Sigmoid colon (tissue), 7 donors: ENCODE data around the gene EPAS1. TPM values are rescaled to one million over a fixed set of nuclear protein-coding genes. Genes with fewer than 3 reads are reported as not detected.

Source experiments
- DNase-seq: peaks from one replicate; pipeline ENCODE4 v3.0.0-alpha.2; 2019
- H3K27ac ChIP-seq, 4 donors: fragments of 200-600 bp; sonication (generic); one replicate each; pipeline ENCODE4 v1.5.1; 2016 to 2019; ENCODE audit warnings: mild to moderate bottlenecking in 1 of 4
- H3K27me3 ChIP-seq, 3 donors: fragments of 200-600 bp; sonication (generic); one replicate each; pipeline ENCODE4 v1.5.1; 2019; ENCODE audit warnings: mild to moderate bottlenecking in 1 of 3
- H3K36me3 ChIP-seq, 4 donors: fragments of 200-600 bp; sonication (generic); one replicate each; pipeline ENCODE4 v1.5.1; 2016 to 2019
- H3K4me1 ChIP-seq, 4 donors: fragments of 200-600 bp; sonication (generic); one replicate each; pipeline ENCODE4 v1.5.1; 2017 to 2019
- H3K4me3 ChIP-seq, 4 donors: fragments of 200-600 bp; sonication (generic); one replicate each; pipeline ENCODE4 v1.5.1; 2017 to 2019; ENCODE audit warnings: mild to moderate bottlenecking in 2 of 4, moderate library complexity in 1 of 4
- H3K9me3 ChIP-seq, 4 donors: fragments of 200-600 bp in 3 of 4; sonication (generic) in 3 of 4; one replicate each; pipeline versions ENCODE4 v1.5.1 to v1.6.1; 2013 to 2019
- CTCF ChIP-seq, 4 experiments: fragments of 450-650 bp in 3 of 4; fragments of 200-600 bp in 1 of 4; IDR thresholded peaks; one replicate each; pipeline ENCODE4 v1.5.1; 2016 to 2019; ENCODE audit warnings: antibody characterized with exemption in 4 of 4, mild to moderate bottlenecking in 3 of 4, moderate library complexity in 2 of 4
- EP300 ChIP-seq, 4 donors: sonication (generic); formaldehyde crosslinking; IDR thresholded peaks; one replicate each; pipeline ENCODE4 v1.6.1; 2017; ENCODE audit warnings: antibody characterized with exemption in 4 of 4
- POLR2A ChIP-seq, 2 donors: fragments of 450-650 bp; IDR thresholded peaks; one replicate each; pipeline ENCODE4 v1.6.1; 2016; ENCODE audit warnings: antibody characterized with exemption in 2 of 2, mild to moderate bottlenecking in 2 of 2, moderate library complexity in 2 of 2
- POLR2AphosphoS5 ChIP-seq, 4 donors: sonication (generic); formaldehyde crosslinking; IDR thresholded peaks; one replicate each; pipeline ENCODE4 v1.6.1; 2017; ENCODE audit warnings: antibody characterized with exemption in 4 of 4
- WGBS, 2 donors: extraction: QIAGEN DNeasy Blood & Tissue Kit; methylation state at CpG; one replicate each; pipeline ENCODE4 v1.1.7; 2013; 5-methylcytosine and 5-hydroxymethylcytosine counted together
- intact Hi-C: fragments of 100-400 bp; cut with DNase I; formaldehyde crosslinking; loops from one replicate; pipeline ENCODE4 v1.15.1; 2023
- polyA plus RNA-seq, 3 donors: library from polyadenylated mRNA; stranded (reverse); fragments of 200-250 nt; gene quantifications; one replicate each; pipeline ENCODE4 v1.2.3, GENCODE V29; 2013
- total RNA-seq, 4 donors: library from RNA; depleted of rRNA; stranded (reverse); fragments of >200 nt; gene quantifications; one replicate each; pipeline ENCODE4 v1.1.0, GENCODE V29; 2016
- donor health status: healthy with polysubstance abuse.
- donor health status: Bipolar disorder and iron deficiency.
- donor health status: healthy.

Gene EPAS1
- total and polyA plus RNA-seq, 7 donors: 56.8 to 97.8 (median 62.2) TPM

GRCh38 chr2:46306988-46307655 lies 9.9 kb downstream of the EPAS1 start:
- 18 to 63% methylated on average over 8 of the region's 8 CpGs for WGBS, 2 donors
- no peaks in the 10 kb centered on the region for H3K9me3 ChIP-seq
- peak overlapping the region; percentile 3 to 45 (median 28) for H3K27ac ChIP-seq
- intact Hi-C loops: no loop called here
- H3K4me1 ChIP-seq: peaks cover 0 to 7% (median 0%) of the 10 kb centered on the region in 4 donors
- no peaks in the 10 kb centered on the region for H3K36me3 ChIP-seq
- H3K27me3 ChIP-seq: no peaks in the 10 kb centered on the region
- DNase-seq: no peak
- no peak overlapping the region for H3K4me3 ChIP-seq
- TF ChIP-seq CTCF (IDR thresholded peaks at IDR 0.05): no peak

- intact Hi-C loops: no loop called here
- Histone ChIP-seq H3K27me3 (no peaks in the 10 kb centered on the region), H3K27ac (peak overlapping the region in 3 of 4 donors; percentile 23 to 45 (median 33)), H3K36me3 (no peaks in the 10 kb centered on the region), H3K4me3 (no peak overlapping the region), H3K4me1 (peaks cover 0 to 7% (median 0%) of the 10 kb centered on the region in 4 donors), H3K9me3 (no peaks in the 10 kb centered on the region)
- TF ChIP-seq POLR2AphosphoS5 (IDR thresholded peaks at IDR 0.05) (no peak), EP300 (IDR thresholded peaks at IDR 0.05) (no peak), CTCF (IDR thresholded peaks at IDR 0.05) (no peak), POLR2A (IDR thresholded peaks at IDR 0.05) (no peak)
- 24 to 67% methylated on average over 2 of the region's 2 CpGs for WGBS, 2 donors
- DNase-seq: no peak
Observed at GRCh38 chr2:46308081-46308480, 10.9 kb downstream of the EPAS1 start.

GRCh38 chr2:46308629-46309028 lies 11.4 kb downstream of the EPAS1 start:
- Histone ChIP-seq H3K4me1 (peaks cover 0 to 7% (median 0%) of the 10 kb centered on the region in 4 donors), H3K9me3 (no peaks in the 10 kb centered on the region), H3K27me3 (no peaks in the 10 kb centered on the region), H3K36me3 (no peaks in the 10 kb centered on the region), H3K27ac (peak overlapping the region in 1 of 4 donors; percentile 45), H3K4me3 (no peak overlapping the region)
- no peak for DNase-seq
- intact Hi-C loops: no loop called here
- TF ChIP-seq EP300 (IDR thresholded peaks at IDR 0.05): no peak
- TF ChIP-seq POLR2AphosphoS5 (IDR thresholded peaks at IDR 0.05): no peak
- TF ChIP-seq CTCF (IDR thresholded peaks at IDR 0.05): no peak
- no peak for TF ChIP-seq POLR2A (IDR thresholded peaks at IDR 0.05)
- 48 to 56% methylated on average over 3 of the region's 3 CpGs for WGBS, 2 donors

GRCh38 chr2:46309052-46309953 lies 12.1 kb downstream of the EPAS1 start:
- intact Hi-C loops: no loop called here
- no peaks in the 10 kb centered on the region for H3K27me3 ChIP-seq
- H3K36me3 ChIP-seq: no peaks in the 10 kb centered on the region
- peaks cover 0 to 7% (median under 1%) of the 10 kb centered on the region in 4 donors for H3K4me1 ChIP-seq
- 67 to 86% methylated on average over 3 of the region's 3 CpGs for WGBS, 2 donors
- DNase-seq: no peak
- TF ChIP-seq POLR2A (IDR thresholded peaks at IDR 0.05) (no peak), CTCF (IDR thresholded peaks at IDR 0.05) (no peak), POLR2AphosphoS5 (IDR thresholded peaks at IDR 0.05) (no peak), EP300 (IDR thresholded peaks at IDR 0.05) (no peak)
- H3K27ac ChIP-seq: peak overlapping the region in 2 of 4 donors; percentile 1 to 4
- H3K9me3 ChIP-seq: no peaks in the 10 kb centered on the region
- H3K4me3 ChIP-seq: no peak overlapping the region
